Fibroblast of the aortic adventitia (primary cell): ENCODE measurements around the gene AUTS2. TPM values are rescaled to one million over a fixed set of nuclear protein-coding genes. Genes with fewer than 3 reads are reported as not detected.

Source experiments
- DNase-seq: peaks from one replicate; pipeline ENCODE4 v3.0.0-alpha.2; 2010; ENCODE audit warnings: low read depth
- H3K4me3 ChIP-seq: 2 replicates; pipeline ENCODE4 v1.5.1; 2011; ENCODE audit warnings: low read depth, mild to moderate bottlenecking, control low read depth, low read length, moderate library complexity
- CTCF ChIP-seq: IDR thresholded peaks from 2 replicates; pipeline ENCODE4 v1.5.1; 2011; ENCODE audit warnings: mild to moderate bottlenecking, low read length, control low read depth, inconsistent platforms; ENCODE audit not compliant: insufficient read depth
- total RNA-seq: library from RNA; depleted of rRNA; stranded (reverse); fragments of >200 nt; gene quantifications from 2 replicates; pipeline ENCODE4 v1.2.3, GENCODE V29; 2012; ENCODE audit warnings: low replicate concordance

AUTS2 gene
- total RNA-seq, 1 donor = 10.7 TPM

GRCh38 chr7:70379210-70379609 is 780.9 kb downstream of the AUTS2 start:
- no peak for TF ChIP-seq CTCF
- no peak for DNase-seq
- no peak overlapping the region for H3K4me3 ChIP-seq

GRCh38 chr7:70380421-70381015 is 782.2 kb downstream of the AUTS2 start:
- DNase-seq = peak; percentile 72
- TF ChIP-seq CTCF = no peak
- no peak overlapping the region for H3K4me3 ChIP-seq

GRCh38 chr7:70383066-70383782 is 784.9 kb downstream of the AUTS2 start:
- DNase-seq = no peak
- no peak for TF ChIP-seq CTCF
- H3K4me3 ChIP-seq = no peak overlapping the region

GRCh38 chr7:70384024-70384423 is 785.7 kb downstream of the AUTS2 start:
- no peak overlapping the region for H3K4me3 ChIP-seq
- no peak for TF ChIP-seq CTCF

GRCh38 chr7:70384891-70385290 is 786.6 kb downstream of the AUTS2 start:
- H3K4me3 ChIP-seq = no peak overlapping the region
- TF ChIP-seq CTCF = no peak
- peak; percentile 29 for DNase-seq

More at GRCh38 chr7:70384024-70384423, 785.7 kb downstream of the AUTS2 start:
- DNase-seq = no peak

GRCh38 chr7:70387217-70387616 is 788.9 kb downstream of the AUTS2 start:
- no peak overlapping the region for H3K4me3 ChIP-seq
- DNase-seq = peak; percentile 21
- no peak for TF ChIP-seq CTCF
